ENCODE results near the gene SLFNL1. TPM values are rescaled to one million over a fixed set of nuclear protein-coding genes. Genes with fewer than 3 reads are reported as not detected.

SLFNL1 gene
- total RNA-seq, 1 donor from 2014 or later: 0.27 TPM

GRCh38 chr1:41020654-41021053 is 871 bp downstream of the SLFNL1 start:
- no peak for DNase-seq (ENCODE audit: low read depth)

GRCh38 chr1:41020109-41020576 is 1.4 kb downstream of the SLFNL1 start:
- DNase-seq (ENCODE audit: low read depth): no peak

- DNase-seq (ENCODE audit: low read depth): no peak
Measured at GRCh38 chr1:41019353-41019745, 2.2 kb downstream of the SLFNL1 start.

GRCh38 chr1:41018018-41018410 is 3.5 kb downstream of the SLFNL1 start:
- DNase-seq (ENCODE audit: low read depth): no peak

GRCh38 chr1:41017141-41018017 is 4.1 kb downstream of the SLFNL1 start:
- DNase-seq (ENCODE audit: low read depth): no peak

GRCh38 chr1:41015897-41016470 is 5.5 kb downstream of the SLFNL1 start:
- no peak for DNase-seq (ENCODE audit: low read depth)

GRCh38 chr1:41015281-41015896 is 6.1 kb downstream of the SLFNL1 start:
- DNase-seq (ENCODE audit: low read depth): no peak

GRCh38 chr1:41014871-41015270 is 6.7 kb downstream of the SLFNL1 start:
- DNase-seq (ENCODE audit: low read depth): no peak

- DNase-seq (ENCODE audit: low read depth): no peak
Measured at GRCh38 chr1:41013796-41014195, 7.7 kb downstream of the SLFNL1 start.

- DNase-seq (ENCODE audit: low read depth): no peak
Measured at GRCh38 chr1:41013024-41013423, 8.5 kb downstream of the SLFNL1 start.

GRCh38 chr1:41010345-41010744 is 11.2 kb downstream of the SLFNL1 start:
- DNase-seq (ENCODE audit: low read depth): no peak

- no peak for DNase-seq (ENCODE audit: low read depth)
Measured at GRCh38 chr1:41009466-41009865, 12.1 kb downstream of the SLFNL1 start.

GRCh38 chr1:41006942-41007865 is 14.3 kb downstream of the SLFNL1 start:
- DNase-seq (ENCODE audit: low read depth): no peak

- no peak for DNase-seq (ENCODE audit: low read depth)
Measured at GRCh38 chr1:41005876-41006275, 15.6 kb downstream of the SLFNL1 start.

GRCh38 chr1:41003640-41004220 is 17.8 kb downstream of the SLFNL1 start:
- DNase-seq (ENCODE audit: low read depth): peak; percentile 100

- no peak for DNase-seq (ENCODE audit: low read depth)
Measured at GRCh38 chr1:41003127-41003639, 18.3 kb downstream of the SLFNL1 start.

GRCh38 chr1:40998668-40999067 is 22.9 kb downstream of the SLFNL1 start:
- DNase-seq (ENCODE audit: low read depth): no peak

GRCh38 chr1:40997096-40997495 is 24.4 kb downstream of the SLFNL1 start:
- no peak for DNase-seq (ENCODE audit: low read depth)

GRCh38 chr1:40989066-40989465 is 32.5 kb downstream of the SLFNL1 start:
- DNase-seq (ENCODE audit: low read depth): no peak

GRCh38 chr1:40988280-40988679 is 33.2 kb downstream of the SLFNL1 start:
- no peak for DNase-seq (ENCODE audit: low read depth)

Data from myocyte (in vitro differentiated cells).